Right lobe of liver (tissue), 6 donors: ENCODE measurements around the gene MRPL52. TPM values are rescaled to one million over a fixed set of nuclear protein-coding genes. Genes with fewer than 3 reads are reported as not detected.
"Not testable (repeated sequence)": the region's sequence is repeated elsewhere in the genome, so short reads cannot be mapped to it uniquely, and the experiment has no call there.

Source experiments
- ATAC-seq, 4 donors: fragments of 200-7000 bp; cut with Tn5 transposase; one replicate each; pipeline ENCODE4 v1.9.1; 2020; ENCODE audit warnings: mild to moderate bottlenecking in 4 of 4, moderate library complexity in 4 of 4
- DNase-seq, 3 donors: peaks; one replicate each; pipeline ENCODE4 v3.0.0-alpha.2; 2020
- H3K27ac ChIP-seq, 3 donors: fragments of 200-600 bp; one replicate each; pipeline ENCODE4 v1.8.0; 2022
- H3K27me3 ChIP-seq, 2 donors: fragments of 200-600 bp; one replicate each; pipeline ENCODE4 v1.8.0; 2022
- H3K36me3 ChIP-seq, 4 donors: fragments of 200-600 bp; sonication (generic) in 1 of 4; one replicate each; pipeline versions ENCODE4 v1.5.1 to v1.8.0; 2017 to 2022; ENCODE audit warnings: control low read depth in 1 of 4
- H3K4me1 ChIP-seq, 4 donors: fragments of 200-600 bp; sonication (generic) in 1 of 4; one replicate each; pipeline versions ENCODE4 v1.5.1 to v1.8.0; 2017 to 2022; ENCODE audit warnings: control low read depth in 1 of 4
- H3K4me3 ChIP-seq, 3 donors: fragments of 200-600 bp; one replicate each; pipeline ENCODE4 v1.8.0; 2022
- H3K9me3 ChIP-seq, 4 donors: fragments of 200-600 bp; sonication (generic) in 1 of 4; one replicate each; pipeline versions ENCODE4 v1.5.1 to v1.8.0; 2017 to 2022; ENCODE audit warnings: control low read depth in 1 of 4
- CTCF ChIP-seq, 4 donors: fragments of 200-600 bp in 3 of 4; fragments of 450-650 bp in 1 of 4; IDR thresholded peaks; one replicate each; pipeline versions ENCODE4 v1.5.1 to v1.8.0; 2016 to 2022; ENCODE audit warnings: antibody characterized with exemption in 4 of 4, mild to moderate bottlenecking in 2 of 4
- POLR2A ChIP-seq: fragments of 450-650 bp; IDR thresholded peaks from one replicate; pipeline ENCODE4 v1.6.1; 2017; ENCODE audit warnings: antibody characterized with exemption, mild to moderate bottlenecking
- WGBS: methylation state at CpG from one replicate; pipeline ENCODE4 v1.1.6; 2018; ENCODE audit warnings: low coverage, low lambda C conversion rate; ENCODE audit not compliant: insufficient coverage; ENCODE audit errors: missing lambda C conversion rate; 5-methylcytosine and 5-hydroxymethylcytosine counted together
- intact Hi-C, 2 donors: fragments of 100-400 bp; cut with DNase I; formaldehyde crosslinking; loops; one replicate each; pipeline versions ENCODE4 v1.11.2 to v1.14.1; 2022
- total RNA-seq, 6 experiments: library from RNA; depleted of rRNA in 2 of 6; stranded (reverse); fragments of >200 nt in 2 of 6; fragmentation: NEBNext Ultra II Directional in 3 of 6; extraction: Animal tissue kit (Norgen Biotek cat#: 25700) in 3 of 6; gene quantifications; one replicate each; pipeline versions ENCODE4 v1.1.0 to v1.2.4, GENCODE V29; 2016 to 2023
- donor health status: DM: no; HTN: yes; CAD: no.
- donor health status: DM: no; HTN: no; CAD: no.
- donor health status: DM: no; HTN: no; CAD: no.
- donor health status: DM: no; HTN: yes; CAD: no.
- donor health status: DM: no; HTN: yes; CAD: no.

The MRPL52 gene
- total RNA-seq, 6 experiments from 2014 or later, result 42.0 to 96.6 (median 47.6) TPM

- 84% methylated on average over 6 of the region's 8 CpGs for WGBS
Observed at GRCh38 chr14:22854963-22855724, 25.5 kb downstream of the MRPL52 start.

GRCh38 chr14:22856428-22856827, 26.7 kb downstream of the MRPL52 start:
- no peak overlapping the region for H3K27ac ChIP-seq
- DNase-seq (peak in 1 of 3 donors; percentile 1), ATAC-seq (no peak)
- WGBS, result 88% methylated on average over 5 of the region's 5 CpGs
- H3K36me3 ChIP-seq, result no peaks in the 10 kb centered on the region
- H3K9me3 ChIP-seq, result no peaks in the 10 kb centered on the region
- H3K4me3 ChIP-seq, result no peak overlapping the region
- intact Hi-C loops, result no loop called here
- TF ChIP-seq POLR2A (no peak), CTCF (IDR thresholded peaks at IDR 0.05) (no peak)
- no peaks in the 10 kb centered on the region for H3K27me3 ChIP-seq
- no peaks in the 10 kb centered on the region for H3K4me1 ChIP-seq

More at GRCh38 chr14:22854963-22855724, 25.5 kb downstream of the MRPL52 start:
- Histone ChIP-seq H3K9me3 (no peaks in the 10 kb centered on the region), H3K27me3 (no peaks in the 10 kb centered on the region), H3K27ac (no peak overlapping the region), H3K4me1 (no peaks in the 10 kb centered on the region), H3K4me3 (no peak overlapping the region), H3K36me3 (no peaks in the 10 kb centered on the region)
- TF ChIP-seq CTCF (IDR thresholded peaks at IDR 0.05), result no peak
- TF ChIP-seq POLR2A, result no peak
- ATAC-seq (no peak), DNase-seq (no peak)
- intact Hi-C loops, result no loop called here

DNA sequence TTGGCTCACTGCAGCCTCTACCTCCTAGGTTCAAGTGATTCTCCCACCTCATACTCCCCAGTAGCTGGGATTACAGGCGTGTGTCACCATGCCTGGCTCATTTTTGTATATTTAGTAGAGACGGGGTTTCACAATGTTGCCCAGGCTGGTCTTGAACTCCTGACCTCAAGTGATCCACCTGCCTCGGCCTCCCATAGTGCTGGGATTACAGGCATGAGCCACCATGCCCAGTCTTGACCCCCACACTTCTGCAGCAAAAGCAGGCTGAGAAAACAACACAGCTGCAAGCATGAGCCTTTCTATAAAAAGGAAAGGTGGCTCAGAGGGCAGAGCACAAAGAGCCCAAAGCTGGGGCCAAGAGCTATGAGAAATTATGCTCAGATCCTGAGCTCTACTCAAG, 30.7 kb downstream of the MRPL52 start:
- H3K27me3 ChIP-seq, H3K36me3 ChIP-seq, intact Hi-C loops, H3K4me1 ChIP-seq, H3K4me3 ChIP-seq, ATAC-seq, H3K27ac ChIP-seq, H3K9me3 ChIP-seq: not testable (repeated sequence)
- 76% methylated on average over 2 of the region's 3 CpGs for WGBS
- DNase-seq, result peak in 1 of 3 donors; percentile 4

- no peak for ATAC-seq
- intact Hi-C loops, result no loop called here
- TF ChIP-seq POLR2A (no peak), CTCF (IDR thresholded peaks at IDR 0.05) (no peak)
Observed at GRCh38 chr14:22861651-22862050, 32.0 kb downstream of the MRPL52 start.

GRCh38 chr14:22864979-22865378, 35.3 kb downstream of the MRPL52 start:
- TF ChIP-seq CTCF (IDR thresholded peaks at IDR 0.05) (no peak), POLR2A (no peak)
- DNase-seq (peak in 1 of 3 donors; percentile 11), ATAC-seq (no peak)
- no peaks in the 10 kb centered on the region for H3K4me1 ChIP-seq
- intact Hi-C loops, result no loop called here
- no peaks in the 10 kb centered on the region for H3K9me3 ChIP-seq
- no peak overlapping the region for H3K27ac ChIP-seq
- H3K36me3 ChIP-seq, result no peaks in the 10 kb centered on the region
- 64% methylated on average over 4 of the region's 4 CpGs for WGBS
- no peaks in the 10 kb centered on the region for H3K27me3 ChIP-seq
- H3K4me3 ChIP-seq, result no peak overlapping the region

More at GRCh38 chr14:22861651-22862050, 32.0 kb downstream of the MRPL52 start:
- no peak for DNase-seq
- H3K36me3 ChIP-seq, result no peaks in the 10 kb centered on the region
- no peak overlapping the region for H3K4me3 ChIP-seq
- no peaks in the 10 kb centered on the region for H3K4me1 ChIP-seq
- no peak overlapping the region for H3K27ac ChIP-seq
- H3K27me3 ChIP-seq, result no peaks in the 10 kb centered on the region
- no peaks in the 10 kb centered on the region for H3K9me3 ChIP-seq
